ENCODE measurements around the gene TTLL8.

- TF ChIP-seq ATF3 (CRISPR knock-in tag; conservative IDR thresholded peaks at IDR 0.05) (no peak), JUN (CRISPR knock-in tag; IDR thresholded peaks at IDR 0.05) (no peak), CTCF (IDR thresholded peaks at IDR 0.05) (no peak), E2F1 (CRISPR knock-in tag; IDR thresholded peaks at IDR 0.05) (no peak), NR2C2 (CRISPR knock-in tag; IDR thresholded peaks at IDR 0.05) (no peak), GABPB1 (CRISPR knock-in tag; IDR thresholded peaks at IDR 0.05) (no peak), KAT7 (CRISPR knock-in tag; IDR thresholded peaks at IDR 0.05; ENCODE audit: borderline replicate concordance) (no peak)
- TF ChIP-seq, protein P1, sequence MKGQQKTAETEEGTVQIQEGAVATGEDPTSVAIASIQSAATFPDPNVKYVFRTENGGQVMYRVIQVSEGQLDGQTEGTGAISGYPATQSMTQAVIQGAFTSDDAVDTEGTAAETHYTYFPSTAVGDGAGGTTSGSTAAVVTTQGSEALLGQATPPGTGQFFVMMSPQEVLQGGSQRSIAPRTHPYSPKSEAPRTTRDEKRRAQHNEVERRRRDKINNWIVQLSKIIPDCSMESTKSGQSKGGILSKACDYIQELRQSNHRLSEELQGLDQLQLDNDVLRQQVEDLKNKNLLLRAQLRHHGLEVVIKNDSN (CRISPR knock-in tag; IDR thresholded peaks at IDR 0.05): no peak
These were observed 49.7 kb downstream of the TTLL8 start for GRCh38 chr22:50008151-50009040.

Data from WTC11 (cell line).